D341Med (cell line): ENCODE results near the gene MYO5B.

Experiments
- DNase-seq: peaks from one replicate; pipeline ENCODE4 v3.0.0; 2012; ENCODE audit warnings: low spot score

MYO5B gene

GRCh38 chr18:50065527-50065926 is 129.4 kb downstream of the MYO5B start:
- DNase-seq, result no peak

GRCh38 chr18:50065039-50065438 is 129.9 kb downstream of the MYO5B start:
- no peak for DNase-seq

- DNase-seq, result no peak
Measured at GRCh38 chr18:50061876-50062517, 132.9 kb downstream of the MYO5B start.

- no peak for DNase-seq
Measured at GRCh38 chr18:50060822-50061221, 134.1 kb downstream of the MYO5B start.

- DNase-seq, result no peak
Measured at GRCh38 chr18:50058731-50059130, 136.2 kb downstream of the MYO5B start.

- DNase-seq, result no peak
Measured at GRCh38 chr18:50057009-50057408, 137.9 kb downstream of the MYO5B start.

GRCh38 chr18:50056185-50056584 is 138.8 kb downstream of the MYO5B start:
- DNase-seq, result no peak

GRCh38 chr18:50055488-50055887 is 139.5 kb downstream of the MYO5B start:
- DNase-seq, result no peak

GRCh38 chr18:50053111-50053510 is 141.8 kb downstream of the MYO5B start:
- no peak for DNase-seq

- no peak for DNase-seq
Measured at GRCh38 chr18:50051288-50051687, 143.7 kb downstream of the MYO5B start.

GRCh38 chr18:50045126-50045525 is 149.8 kb downstream of the MYO5B start:
- no peak for DNase-seq

GRCh38 chr18:50044402-50044801 is 150.5 kb downstream of the MYO5B start:
- DNase-seq, result no peak

GRCh38 chr18:50042611-50043010 is 152.3 kb downstream of the MYO5B start:
- no peak for DNase-seq

GRCh38 chr18:50039746-50040145 is 155.2 kb downstream of the MYO5B start:
- no peak for DNase-seq

GRCh38 chr18:50038448-50038847 is 156.5 kb downstream of the MYO5B start:
- no peak for DNase-seq

GRCh38 chr18:50034029-50034428 is 160.9 kb downstream of the MYO5B start:
- DNase-seq, result no peak

GRCh38 chr18:50033004-50033403 is 161.9 kb downstream of the MYO5B start:
- no peak for DNase-seq

- no peak for DNase-seq
Measured at GRCh38 chr18:50030146-50030545, 164.8 kb downstream of the MYO5B start.

- DNase-seq, result no peak
Measured at GRCh38 chr18:50027996-50028395, 167.0 kb downstream of the MYO5B start.

GRCh38 chr18:50024466-50024865 is 170.5 kb downstream of the MYO5B start:
- no peak for DNase-seq

- no peak for DNase-seq
Measured at GRCh38 chr18:50022985-50023384, 172.0 kb downstream of the MYO5B start.

GRCh38 chr18:50014606-50015005 is 180.3 kb downstream of the MYO5B start:
- DNase-seq, result no peak

- no peak for DNase-seq
Measured at GRCh38 chr18:50013363-50014138, 181.4 kb downstream of the MYO5B start.
